ENCODE results near the gene FGFR4. TPM values are rescaled to one million over a fixed set of nuclear protein-coding genes. Genes with fewer than 3 reads are reported as not detected.

The FGFR4 gene
- total and polyA plus RNA-seq, 2 experiments from 2014 or later = 43.4 to 150 TPM

GRCh38 chr5:177111720-177112394 lies 25.1 kb downstream of the FGFR4 start:
- Mint-ChIP-seq H3K27ac (no peak overlapping the region), H3K4me3 (no peak overlapping the region)

More at GRCh38 chr5:177111720-177112394, 25.1 kb downstream of the FGFR4 start:
- Histone ChIP-seq H3K4me3 (no peak overlapping the region), H3K9me2 (ENCODE audit: insufficient read depth) (no peaks in the 10 kb centered on the region), H2AFZ (peak overlapping the region; percentile 1; the same call in 1 of the 2 replicates), H3K79me2 (replicated peaks; ENCODE audit: insufficient read depth) (no peaks in the 10 kb centered on the region), H3K4me1 (ENCODE audit: insufficient read depth) (peaks cover 8% of the 10 kb centered on the region), H3F3A (replicated peaks; ENCODE audit: low read depth) (peaks cover 8% of the 10 kb centered on the region; the same call in 1 of the 2 replicates), H3K27me3 (ENCODE audit: insufficient read depth) (no peaks in the 10 kb centered on the region), H3K4me2 (no peak overlapping the region), H3K27ac (ENCODE audit: low read depth) (no peak overlapping the region), H3K36me3 (ENCODE audit: insufficient read depth) (no peaks in the 10 kb centered on the region), H4K20me1 (replicated peaks; ENCODE audit: insufficient read depth) (no peaks in the 10 kb centered on the region)
- ATAC-seq = peak; percentile 81
- H3K4me1 Mint-ChIP-seq = peaks cover 18% of the 10 kb centered on the region
- H3K36me3 Mint-ChIP-seq (ENCODE audit: low read depth) = no peaks in the 10 kb centered on the region
- peak; percentile 91 for DNase-seq (ENCODE audit: low spot score)
- H3K27me3 Mint-ChIP-seq (ENCODE audit: insufficient read depth, low read depth, poor library complexity) = peaks cover 31% of the 10 kb centered on the region
- H3K9me3 Mint-ChIP-seq = no peaks in the 10 kb centered on the region
- no peak for TF ChIP-seq ETS1 (IDR thresholded peaks at IDR 0.05)
- no peak for TF ChIP-seq ZNF462 (CRISPR knock-in tag; IDR thresholded peaks at IDR 0.05)
- peak; percentile 99 to 100 for TF ChIP-seq CTCF (conservative IDR thresholded peaks at IDR 0.05; ENCODE audit: low read depth in 2 of 2)
- no peak for TF ChIP-seq ZNF331 (CRISPR knock-in tag; IDR thresholded peaks at IDR 0.05; ENCODE audit: low read depth)

All from GM23338 (cell line).